ENCODE measurements around the gene ELL. TPM values are rescaled to one million over a fixed set of nuclear protein-coding genes. Genes with fewer than 3 reads are reported as not detected.

The ELL gene
- total and polyA plus RNA-seq, 9 of the 15 experiments (the other 6 are each of a cell fraction or from before 2014, with no cell fraction given): 0.24 to 22.5 (median 4.1) TPM

DNA sequence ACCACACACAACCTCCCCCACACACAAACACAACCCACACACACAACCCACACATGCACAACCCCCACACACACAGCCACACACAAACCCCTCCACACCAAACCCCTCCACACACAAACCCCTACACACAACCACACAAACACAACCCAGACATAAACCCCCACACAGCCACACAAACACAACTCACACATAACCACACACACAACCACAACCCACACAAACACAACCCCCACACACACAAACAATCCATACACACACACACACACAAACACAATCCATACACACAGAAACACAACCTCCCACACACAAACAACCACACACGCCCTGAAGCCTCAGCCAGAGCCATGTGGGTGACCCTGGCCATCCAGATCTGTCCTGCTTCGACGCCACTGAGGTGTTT, 53.9 kb downstream of the ELL start:
- no peak overlapping the region for H3K9ac ChIP-seq (ENCODE audit: insufficient read depth in 1 of 2, low read depth in 2 of 2, low read length in 2 of 2)
- ATAC-seq: no peak
- DNase-seq (ENCODE audit: extremely low read depth in 1 of 4, low spot score in 3 of 4): no peak
- H3K4me3 ChIP-seq: no peak overlapping the region
- H3K9me3 ChIP-seq (replicated peaks; ENCODE audit: control insufficient read depth, insufficient read depth, low read depth, low read length): no peaks in the 10 kb centered on the region
- peaks cover 29% of the 10 kb centered on the region for H3K79me2 ChIP-seq (ENCODE audit: control insufficient read depth, insufficient read depth, low read length)
- intact Hi-C loops (cut with micrococcal nuclease): loop anchor here (5.0 kb wide), 1 partner anchor 209 kb away; no protein-coding TSS in a partner anchor
- H3K36me3 ChIP-seq (ENCODE audit: control insufficient read depth, insufficient read depth, low read length): peaks cover 46% of the 10 kb centered on the region; the same call in 2 of the 3 replicates
- no peaks in the 10 kb centered on the region for H3K27me3 ChIP-seq (ENCODE audit: control insufficient read depth in 2 of 2, insufficient read depth in 2 of 2, low read length in 2 of 2)
- in situ Hi-C loops (cut with MboI): loop anchor here (5.0 kb wide), 1 partner anchor 209 kb away; no protein-coding TSS in a partner anchor
- H4K20me1 ChIP-seq (replicated peaks; ENCODE audit: control insufficient read depth, insufficient read depth, low read length): peaks cover 38% of the 10 kb centered on the region
- FAIRE-seq: peak; percentile 40
- ChIA-PET POLR2A (no interaction called here), CTCF (ENCODE audit: low intra/inter-chr PET ratio) (no interaction called here)
- no peak overlapping the region for H3K27ac ChIP-seq (ENCODE audit: extremely low read depth, low read depth, low read length)
- no peak overlapping the region for H3K4me2 ChIP-seq (ENCODE audit: insufficient read depth, low read length)
- peaks cover 6 to 62% of the 10 kb centered on the region in 2 experiments; a peak in 4 of 5 replicates for H3K4me1 ChIP-seq (replicated peaks in 1 of 2; ENCODE audit: control insufficient read depth in 2 of 2, insufficient read depth in 2 of 2, low read length in 2 of 2)
- BruUV-seq (replicated peaks): no TSS peak
- peaks cover 20% of the 10 kb centered on the region for H3K9me1 ChIP-seq (ENCODE audit: control insufficient read depth, insufficient read depth, low read length)
- 87% methylated on average over 3 of the region's 3 CpGs for WGBS (ENCODE audit: insufficient coverage, low coverage, missing lambda C conversion rate)
- H2AFZ ChIP-seq (ENCODE audit: low read depth, low read length): no peak overlapping the region
- TF ChIP-seq, protein P1, sequence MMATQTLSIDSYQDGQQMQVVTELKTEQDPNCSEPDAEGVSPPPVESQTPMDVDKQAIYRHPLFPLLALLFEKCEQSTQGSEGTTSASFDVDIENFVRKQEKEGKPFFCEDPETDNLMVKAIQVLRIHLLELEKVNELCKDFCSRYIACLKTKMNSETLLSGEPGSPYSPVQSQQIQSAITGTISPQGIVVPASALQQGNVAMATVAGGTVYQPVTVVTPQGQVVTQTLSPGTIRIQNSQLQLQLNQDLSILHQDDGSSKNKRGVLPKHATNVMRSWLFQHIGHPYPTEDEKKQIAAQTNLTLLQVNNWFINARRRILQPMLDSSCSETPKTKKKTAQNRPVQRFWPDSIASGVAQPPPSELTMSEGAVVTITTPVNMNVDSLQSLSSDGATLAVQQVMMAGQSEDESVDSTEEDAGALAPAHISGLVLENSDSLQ (IDR thresholded peaks at IDR 0.05): no peak
- TF ChIP-seq, protein P2, sequence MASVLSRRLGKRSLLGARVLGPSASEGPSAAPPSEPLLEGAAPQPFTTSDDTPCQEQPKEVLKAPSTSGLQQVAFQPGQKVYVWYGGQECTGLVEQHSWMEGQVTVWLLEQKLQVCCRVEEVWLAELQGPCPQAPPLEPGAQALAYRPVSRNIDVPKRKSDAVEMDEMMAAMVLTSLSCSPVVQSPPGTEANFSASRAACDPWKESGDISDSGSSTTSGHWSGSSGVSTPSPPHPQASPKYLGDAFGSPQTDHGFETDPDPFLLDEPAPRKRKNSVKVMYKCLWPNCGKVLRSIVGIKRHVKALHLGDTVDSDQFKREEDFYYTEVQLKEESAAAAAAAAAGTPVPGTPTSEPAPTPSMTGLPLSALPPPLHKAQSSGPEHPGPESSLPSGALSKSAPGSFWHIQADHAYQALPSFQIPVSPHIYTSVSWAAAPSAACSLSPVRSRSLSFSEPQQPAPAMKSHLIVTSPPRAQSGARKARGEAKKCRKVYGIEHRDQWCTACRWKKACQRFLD (CRISPR knock-in tag; IDR thresholded peaks at IDR 0.05): no peak
- TF ChIP-seq SMARCA5 (IDR thresholded peaks at IDR 0.05) (peak; percentile 59; the same call in 1 of the 2 replicates), SP2 (IDR thresholded peaks at IDR 0.05; ENCODE audit: extremely low read depth, low read depth, low read length, poor library complexity, severe bottlenecking) (no peak), RNF2 (IDR thresholded peaks at IDR 0.05) (no peak), ZNF507 (tag; conservative IDR thresholded peaks at IDR 0.05) (no peak), PCBP1 (IDR thresholded peaks at IDR 0.05; ENCODE audit: low read depth, low read length, poor library complexity, severe bottlenecking) (no peak), SMAD1 (IDR thresholded peaks at IDR 0.05; ENCODE audit: low read depth, low read length, partially characterized antibody) (no peak), ARID2 (IDR thresholded peaks at IDR 0.05) (no peak), CREM (IDR thresholded peaks at IDR 0.05; ENCODE audit: low read depth) (no peak), SUPT5H (IDR thresholded peaks at IDR 0.05) (peak; percentile 46), ZNF696 (CRISPR knock-in tag; conservative IDR thresholded peaks at IDR 0.05) (no peak), MYC (IDR thresholded peaks at IDR 0.05; ENCODE audit: low read depth, low read length) (no peak), MYC (CRISPR knock-in tag; IDR thresholded peaks at IDR 0.05; ENCODE audit: borderline replicate concordance, low read depth) (no peak), PTTG1 (tag; IDR thresholded peaks at IDR 0.05; ENCODE audit: low read depth) (no peak), SETDB1 (IDR thresholded peaks at IDR 0.05; ENCODE audit: low read length) (no peak), OTX1 (CRISPR knock-in tag; IDR thresholded peaks at IDR 0.05) (peak; percentile 48; the same call in 1 of the 2 replicates), RFX7 (CRISPR knock-in tag; IDR thresholded peaks at IDR 0.05) (no peak), GTF2E2 (tag; IDR thresholded peaks at IDR 0.05) (no peak), SNRNP70 (optimal IDR thresholded peaks at IDR 0.05; ENCODE audit: low read depth, low read length) (no peak), CEBPB (tag; IDR thresholded peaks at IDR 0.05) (no peak)
- TF ChIP-seq, protein P3, sequence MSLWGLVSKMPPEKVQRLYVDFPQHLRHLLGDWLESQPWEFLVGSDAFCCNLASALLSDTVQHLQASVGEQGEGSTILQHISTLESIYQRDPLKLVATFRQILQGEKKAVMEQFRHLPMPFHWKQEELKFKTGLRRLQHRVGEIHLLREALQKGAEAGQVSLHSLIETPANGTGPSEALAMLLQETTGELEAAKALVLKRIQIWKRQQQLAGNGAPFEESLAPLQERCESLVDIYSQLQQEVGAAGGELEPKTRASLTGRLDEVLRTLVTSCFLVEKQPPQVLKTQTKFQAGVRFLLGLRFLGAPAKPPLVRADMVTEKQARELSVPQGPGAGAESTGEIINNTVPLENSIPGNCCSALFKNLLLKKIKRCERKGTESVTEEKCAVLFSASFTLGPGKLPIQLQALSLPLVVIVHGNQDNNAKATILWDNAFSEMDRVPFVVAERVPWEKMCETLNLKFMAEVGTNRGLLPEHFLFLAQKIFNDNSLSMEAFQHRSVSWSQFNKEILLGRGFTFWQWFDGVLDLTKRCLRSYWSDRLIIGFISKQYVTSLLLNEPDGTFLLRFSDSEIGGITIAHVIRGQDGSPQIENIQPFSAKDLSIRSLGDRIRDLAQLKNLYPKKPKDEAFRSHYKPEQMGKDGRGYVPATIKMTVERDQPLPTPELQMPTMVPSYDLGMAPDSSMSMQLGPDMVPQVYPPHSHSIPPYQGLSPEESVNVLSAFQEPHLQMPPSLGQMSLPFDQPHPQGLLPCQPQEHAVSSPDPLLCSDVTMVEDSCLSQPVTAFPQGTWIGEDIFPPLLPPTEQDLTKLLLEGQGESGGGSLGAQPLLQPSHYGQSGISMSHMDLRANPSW (CRISPR knock-in tag; IDR thresholded peaks at IDR 0.05): no peak
